Fibroblast of lung (primary cell): Measurements from ENCODE around the gene KIF26A. TPM values are rescaled to one million over a fixed set of nuclear protein-coding genes. Genes with fewer than 3 reads are reported as not detected.

Experiments
- DNase-seq, 2 donors: peaks; one replicate each; pipeline versions ENCODE4 v3.0.0 to v3.0.0-alpha.2; 2010; ENCODE audit warnings: low read depth in 2 of 2
- H2AFZ ChIP-seq: 2 replicates; pipeline ENCODE4 v1.5.1; 2012; ENCODE audit warnings: low read length, control low read depth, inconsistent platforms
- H3K27ac ChIP-seq: 2 replicates; pipeline ENCODE4 v1.5.1; 2011; ENCODE audit warnings: low read length, control low read depth; ENCODE audit not compliant: insufficient read depth
- H3K27me3 ChIP-seq: 2 replicates; pipeline ENCODE4 v1.5.1; 2011; ENCODE audit warnings: mild to moderate bottlenecking, low read length; ENCODE audit not compliant: control insufficient read depth, insufficient read depth
- H3K36me3 ChIP-seq: 2 replicates; pipeline ENCODE4 v1.5.1; 2011; ENCODE audit warnings: low read length; ENCODE audit not compliant: control insufficient read depth, insufficient read depth
- H3K4me1 ChIP-seq: 2 replicates; pipeline ENCODE4 v1.5.1; 2011; ENCODE audit warnings: low read length; ENCODE audit not compliant: control insufficient read depth, insufficient read depth; ENCODE audit errors: extremely low read depth
- H3K4me2 ChIP-seq: 2 replicates; pipeline ENCODE4 v1.5.1; 2011; ENCODE audit warnings: low read length, control low read depth; ENCODE audit not compliant: insufficient read depth; ENCODE audit errors: extremely low read depth
- H3K4me3 ChIP-seq, 4 experiments: fragments of 200-600 bp in 1 of 4; sonication (generic) in 1 of 4; replicated peaks in 1 of 4; 2 replicates each; pipeline ENCODE4 v1.5.1; 2011 to 2016; ENCODE audit warnings: low read length in 4 of 4, low read depth in 3 of 4, mild to moderate bottlenecking in 3 of 4, control low read depth in 2 of 4, inconsistent platforms in 1 of 4, mixed read lengths in 1 of 4; ENCODE audit not compliant: insufficient read depth in 1 of 4; ENCODE audit errors: control extremely low read depth in 1 of 4
- H3K79me2 ChIP-seq: 2 replicates; pipeline ENCODE4 v1.5.1; 2012; ENCODE audit warnings: mild to moderate bottlenecking, low read length, inconsistent platforms; ENCODE audit not compliant: control insufficient read depth, insufficient read depth
- H3K9ac ChIP-seq: 2 replicates; pipeline ENCODE4 v1.5.1; 2011; ENCODE audit warnings: mild to moderate bottlenecking, low read length, control low read depth; ENCODE audit not compliant: insufficient read depth
- H3K9me3 ChIP-seq: 2 replicates; pipeline ENCODE4 v1.5.1; 2012; ENCODE audit warnings: low read depth, low read length; ENCODE audit not compliant: control insufficient read depth, insufficient read depth
- H4K20me1 ChIP-seq: 2 replicates; pipeline ENCODE4 v1.5.1; 2011; ENCODE audit warnings: low read length; ENCODE audit not compliant: control insufficient read depth, insufficient read depth; ENCODE audit errors: extremely low read depth
- CTCF ChIP-seq, 2 donors: IDR thresholded peaks in 1 of 2; conservative IDR thresholded peaks in 1 of 2; 1 replicate in 1 of 2; 2 replicates in 1 of 2; pipeline ENCODE4 v1.5.1; 2011 to 2012; ENCODE audit warnings: low read length in 2 of 2, control low read depth in 1 of 2, inconsistent platforms in 1 of 2, low read depth in 1 of 2, mild to moderate bottlenecking in 1 of 2
- EZH2 ChIP-seq: IDR thresholded peaks from 2 replicates; pipeline ENCODE4 v1.5.1; 2012; ENCODE audit warnings: low read length, control low read depth, mild to moderate bottlenecking; ENCODE audit errors: missing control alignments
- polyA plus RNA-seq, 2 donors: library from polyadenylated mRNA; depleted of rRNA in 1 of 2; stranded (reverse) in 1 of 2; unstranded in 1 of 2; fragments of >200 nt; gene quantifications; 2 replicates each; pipeline ENCODE4 v1.2.1, GENCODE V29; 2011 to 2012; ENCODE audit warnings: missing spikeins in 1 of 2
- total RNA-seq: library from RNA; depleted of rRNA; stranded (reverse); fragments of >200 nt; gene quantifications from 2 replicates; pipeline ENCODE4 v1.2.1, GENCODE V29; 2014

The KIF26A gene
- total and polyA plus RNA-seq, 2 donors (not counting 1 experiment from before 2014, with no cell fraction given): 0.01 to 2.0 TPM

DNA sequence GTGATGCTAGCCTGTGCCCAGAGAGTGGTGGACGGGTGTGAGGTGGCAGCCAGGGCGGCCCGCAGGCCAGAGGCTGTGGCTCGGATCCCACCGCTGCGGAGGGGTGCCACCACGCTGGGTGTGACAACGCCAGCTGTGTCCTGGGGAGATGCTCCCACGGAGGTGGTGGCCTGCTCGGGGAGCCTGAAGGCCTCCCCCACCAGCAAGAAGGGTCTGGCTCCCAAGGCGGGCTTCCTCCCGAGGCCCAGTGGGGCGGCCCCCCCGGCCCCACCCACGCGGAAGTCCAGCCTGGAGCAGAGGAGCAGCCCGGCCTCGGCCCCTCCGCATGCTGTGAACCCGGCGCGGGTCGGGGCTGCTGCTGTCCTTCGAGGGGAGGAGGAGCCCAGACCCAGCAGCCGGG lies 38.2 kb downstream of the KIF26A start:
- H3K27ac ChIP-seq: no peak overlapping the region
- H2AFZ ChIP-seq: no peak overlapping the region
- no peaks in the 10 kb centered on the region for H3K27me3 ChIP-seq
- no peaks in the 10 kb centered on the region for H3K4me1 ChIP-seq
- no peaks in the 10 kb centered on the region for H3K36me3 ChIP-seq
- H4K20me1 ChIP-seq: no peaks in the 10 kb centered on the region
- no peak overlapping the region for H3K4me3 ChIP-seq
- H3K79me2 ChIP-seq: no peaks in the 10 kb centered on the region
- H3K9me3 ChIP-seq: no peaks in the 10 kb centered on the region
- no peak overlapping the region for H3K9ac ChIP-seq
- H3K4me2 ChIP-seq: no peak overlapping the region
- no peak for TF ChIP-seq EZH2
- no peak for TF ChIP-seq CTCF (conservative IDR thresholded peaks at IDR 0.05 in 1 of 2, IDR thresholded peaks at IDR 0.05 in 1 of 2; ENCODE audit: low read depth in 1 of 2, low read length in 2 of 2)
- no peak for DNase-seq

GRCh38 chr14:104177411-104177810 lies 39.0 kb downstream of the KIF26A start:
- Histone ChIP-seq H3K4me2 (no peak overlapping the region), H3K27me3 (no peaks in the 10 kb centered on the region), H3K79me2 (no peaks in the 10 kb centered on the region), H3K9me3 (no peaks in the 10 kb centered on the region), H3K36me3 (no peaks in the 10 kb centered on the region), H2AFZ (no peak overlapping the region), H3K9ac (no peak overlapping the region), H4K20me1 (no peaks in the 10 kb centered on the region), H3K27ac (no peak overlapping the region), H3K4me1 (no peaks in the 10 kb centered on the region), H3K4me3 (no peak overlapping the region)
- TF ChIP-seq EZH2 (no peak), CTCF (conservative IDR thresholded peaks at IDR 0.05 in 1 of 2, IDR thresholded peaks at IDR 0.05 in 1 of 2; ENCODE audit: low read depth in 1 of 2, low read length in 2 of 2) (no peak)
- no peak for DNase-seq

- Histone ChIP-seq H3K79me2 (no peaks in the 10 kb centered on the region), H3K27me3 (no peaks in the 10 kb centered on the region), H4K20me1 (no peaks in the 10 kb centered on the region), H3K9ac (no peak overlapping the region), H3K4me3 (no peak overlapping the region), H3K36me3 (no peaks in the 10 kb centered on the region), H3K4me1 (no peaks in the 10 kb centered on the region), H3K9me3 (no peaks in the 10 kb centered on the region), H3K4me2 (no peak overlapping the region), H2AFZ (no peak overlapping the region), H3K27ac (no peak overlapping the region)
- no peak for DNase-seq
- TF ChIP-seq EZH2: no peak
- TF ChIP-seq CTCF (conservative IDR thresholded peaks at IDR 0.05 in 1 of 2, IDR thresholded peaks at IDR 0.05 in 1 of 2; ENCODE audit: low read depth in 1 of 2, low read length in 2 of 2): no peak
Measured at GRCh38 chr14:104178279-104178678, 39.9 kb downstream of the KIF26A start.
